HEK293 (cell line): ENCODE data around the gene MAPK9.

Source experiments
- CTCF ChIA-PET: fragments of 350-600 bp; formaldehyde crosslinking; extraction: SDS; loops from one replicate; lab custom pipeline; 2021; ENCODE audit warnings: antibody characterized with exemption; lab: Yijun Ruan, JAX
- POLR2A ChIA-PET: fragments of 300-600 bp; formaldehyde crosslinking; extraction: SDS; loops from one replicate; lab custom pipeline; 2020; ENCODE audit warnings: antibody characterized with exemption, inconsistent platforms; lab: Yijun Ruan, JAX
- H3K27ac ChIP-seq: fragments of 200-500 bp; sonication (Bioruptor generic); 2 replicates; pipeline ENCODE4 v1.5.1; 2014; ENCODE audit warnings: low read depth, low read length, control low read depth, inconsistent platforms; ENCODE audit errors: extremely low read depth
- H3K36me3 ChIP-seq, 2 experiments: fragments of 200-500 bp in 1 of 2; sonication (Bioruptor generic) in 1 of 2; 1 replicate in 1 of 2; 2 replicates in 1 of 2; pipeline ENCODE4 v1.5.1; 2014 to 2017; ENCODE audit warnings: inconsistent platforms in 2 of 2, low read length in 2 of 2; ENCODE audit not compliant: control insufficient read depth in 2 of 2, insufficient read depth in 1 of 2
- H3K4me1 ChIP-seq: fragments of 200-500 bp; sonication (Bioruptor generic); 2 replicates; pipeline ENCODE4 v1.5.1; 2014; ENCODE audit warnings: mild to moderate bottlenecking, low read length, inconsistent platforms; ENCODE audit not compliant: control insufficient read depth, insufficient read depth
- H3K4me3 ChIP-seq: 2 replicates; pipeline ENCODE4 v1.5.1; 2011; ENCODE audit warnings: low read depth, mild to moderate bottlenecking, control low read depth, low read length, moderate library complexity
- H3K9me3 ChIP-seq: fragments of 200-500 bp; sonication (Bioruptor generic); 2 replicates; pipeline ENCODE4 v1.5.1; 2014; ENCODE audit warnings: low read depth, low read length, inconsistent platforms; ENCODE audit not compliant: control insufficient read depth, insufficient read depth
- BCL11B ChIP-seq: fragments of 450-650 bp; formaldehyde crosslinking; IDR thresholded peaks from 2 replicates; pipeline ENCODE4 v1.5.1; 2016; ENCODE audit warnings: low read depth, missing biosample characterization, missing genetic modification characterization
- IKZF3 ChIP-seq: fragments of 450-650 bp; IDR thresholded peaks from 2 replicates; pipeline ENCODE4 v1.5.0; 2018; ENCODE audit warnings: missing biosample characterization, mild to moderate bottlenecking, missing genetic modification characterization, moderate library complexity
- KLF1 ChIP-seq: fragments of 450-650 bp; formaldehyde crosslinking; IDR thresholded peaks from 2 replicates; pipeline ENCODE4 v1.5.1; 2016; ENCODE audit warnings: missing biosample characterization, missing genetic modification characterization
- SALL2 ChIP-seq: fragments of 450-650 bp; formaldehyde crosslinking; IDR thresholded peaks from 2 replicates; pipeline ENCODE4 v1.5.0; 2017; ENCODE audit warnings: missing biosample characterization, mild to moderate bottlenecking, missing genetic modification characterization, borderline replicate concordance
- YY1 ChIP-seq: fragments of 450-650 bp; formaldehyde crosslinking; IDR thresholded peaks from 2 replicates; pipeline ENCODE4 v1.5.1; 2018; ENCODE audit warnings: missing biosample characterization, missing genetic modification characterization
- ZFP3 ChIP-seq: fragments of 450-650 bp; formaldehyde crosslinking; IDR thresholded peaks from 2 replicates; pipeline ENCODE4 v1.5.1; 2016; ENCODE audit warnings: low read depth, missing biosample characterization, missing genetic modification characterization
- ZNF132 ChIP-seq: fragments of 450-650 bp; formaldehyde crosslinking; IDR thresholded peaks from 2 replicates; pipeline ENCODE4 v1.5.1; 2017; ENCODE audit warnings: missing biosample characterization, missing genetic modification characterization, borderline replicate concordance
- ZNF146 ChIP-seq: fragments of 450-650 bp; formaldehyde crosslinking; IDR thresholded peaks from 2 replicates; pipeline ENCODE4 v1.5.1; 2016; ENCODE audit warnings: missing biosample characterization, missing genetic modification characterization
- ZNF169 ChIP-seq: fragments of 450-650 bp; formaldehyde crosslinking; IDR thresholded peaks from 2 replicates; pipeline ENCODE4 v1.5.1; 2016; ENCODE audit warnings: missing biosample characterization, missing genetic modification characterization
- ZNF311 ChIP-seq: fragments of 450-650 bp; formaldehyde crosslinking; IDR thresholded peaks from 2 replicates; pipeline ENCODE4 v1.5.1; 2017; ENCODE audit warnings: missing biosample characterization, missing genetic modification characterization, borderline replicate concordance
- ZNF514 ChIP-seq: fragments of 450-650 bp; formaldehyde crosslinking; IDR thresholded peaks from 2 replicates; pipeline ENCODE4 v1.5.1; 2016; ENCODE audit warnings: missing biosample characterization, missing genetic modification characterization
- ZNF561 ChIP-seq: fragments of 450-650 bp; IDR thresholded peaks from 2 replicates; pipeline ENCODE4 v1.5.1; 2018; ENCODE audit warnings: missing biosample characterization, missing genetic modification characterization, borderline replicate concordance
- ZNF660 ChIP-seq: fragments of 450-650 bp; IDR thresholded peaks from 2 replicates; pipeline ENCODE4 v1.5.1; 2018; ENCODE audit warnings: missing biosample characterization, mild to moderate bottlenecking, missing genetic modification characterization
- ZNF837 ChIP-seq: fragments of 450-650 bp; formaldehyde crosslinking; IDR thresholded peaks from 2 replicates; pipeline ENCODE4 v1.5.1; 2016; ENCODE audit warnings: missing biosample characterization, missing genetic modification characterization
- TF ChIP-seq, protein P1 (sequence below): fragments of 450-650 bp; formaldehyde crosslinking; IDR thresholded peaks from 2 replicates; pipeline ENCODE4 v1.5.1; 2016; ENCODE audit warnings: missing biosample characterization, missing genetic modification characterization
- TF ChIP-seq, protein P2 (sequence below): fragments of 450-650 bp; formaldehyde crosslinking; IDR thresholded peaks from 2 replicates; pipeline ENCODE4 v1.5.1; 2016; ENCODE audit warnings: missing biosample characterization, missing genetic modification characterization
- TF ChIP-seq, protein P3 (sequence below): fragments of 450-650 bp; formaldehyde crosslinking; IDR thresholded peaks from 2 replicates; pipeline ENCODE4 v1.5.1; 2016; ENCODE audit warnings: missing biosample characterization, missing genetic modification characterization
- TF ChIP-seq, protein P4 (sequence below): fragments of 450-650 bp; formaldehyde crosslinking; IDR thresholded peaks from 2 replicates; pipeline ENCODE4 v1.5.0; 2017; ENCODE audit warnings: missing biosample characterization, missing genetic modification characterization, borderline replicate concordance
- TF ChIP-seq, protein P5 (sequence below): fragments of 450-650 bp; formaldehyde crosslinking; IDR thresholded peaks from 2 replicates; pipeline ENCODE4 v1.5.1; 2016; ENCODE audit warnings: missing biosample characterization, missing genetic modification characterization, borderline replicate concordance

The MAPK9 gene

DNA sequence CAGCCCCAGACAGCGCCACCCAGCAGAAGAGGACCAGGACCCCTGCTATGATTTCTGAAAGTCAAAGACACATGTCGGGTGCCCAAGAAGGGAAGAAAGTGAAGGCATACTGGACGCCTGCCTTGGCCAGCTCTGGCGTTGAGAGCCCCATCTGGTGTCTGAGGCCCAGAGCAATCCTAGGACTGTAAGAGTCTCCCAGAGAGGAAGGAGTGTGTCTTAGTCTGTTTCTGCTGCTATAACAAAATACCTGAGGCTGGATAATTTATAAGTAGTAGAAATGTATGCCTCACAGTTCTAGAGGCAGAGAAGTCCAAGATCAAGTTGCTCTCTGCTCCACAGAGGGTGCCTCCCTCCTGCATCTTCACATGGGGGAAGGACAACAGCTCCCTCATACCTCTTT is 93.7 kb downstream of the MAPK9 start (continued):
- TF ChIP-seq, protein P1, sequence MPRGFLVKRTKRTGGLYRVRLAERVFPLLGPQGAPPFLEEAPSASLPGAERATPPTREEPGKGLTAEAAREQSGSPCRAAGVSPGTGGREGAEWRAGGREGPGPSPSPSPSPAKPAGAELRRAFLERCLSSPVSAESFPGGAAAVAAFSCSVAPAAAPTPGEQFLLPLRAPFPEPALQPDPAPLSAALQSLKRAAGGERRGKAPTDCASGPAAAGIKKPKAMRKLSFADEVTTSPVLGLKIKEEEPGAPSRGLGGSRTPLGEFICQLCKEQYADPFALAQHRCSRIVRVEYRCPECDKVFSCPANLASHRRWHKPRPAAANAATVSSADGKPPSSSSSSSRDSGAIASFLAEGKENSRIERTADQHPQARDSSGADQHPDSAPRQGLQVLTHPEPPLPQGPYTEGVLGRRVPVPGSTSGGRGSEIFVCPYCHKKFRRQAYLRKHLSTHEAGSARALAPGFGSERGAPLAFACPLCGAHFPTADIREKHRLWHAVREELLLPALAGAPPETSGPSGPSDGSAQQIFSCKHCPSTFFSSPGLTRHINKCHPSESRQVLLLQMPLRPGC (tag by site-specific recombination) = no peak
- TF ChIP-seq KLF1 = no peak
- no peak for TF ChIP-seq YY1 (tag by site-specific recombination)
- no peak for TF ChIP-seq ZFP3
- TF ChIP-seq SALL2 = no peak
- no peak for TF ChIP-seq IKZF3 (tag by site-specific recombination)
- no peak for TF ChIP-seq ZNF660 (tag by site-specific recombination)
- no peak for TF ChIP-seq ZNF311 (tag by site-specific recombination)
- no peak for TF ChIP-seq ZNF132 (tag by site-specific recombination)
- TF ChIP-seq ZNF837 = no peak

DNA sequence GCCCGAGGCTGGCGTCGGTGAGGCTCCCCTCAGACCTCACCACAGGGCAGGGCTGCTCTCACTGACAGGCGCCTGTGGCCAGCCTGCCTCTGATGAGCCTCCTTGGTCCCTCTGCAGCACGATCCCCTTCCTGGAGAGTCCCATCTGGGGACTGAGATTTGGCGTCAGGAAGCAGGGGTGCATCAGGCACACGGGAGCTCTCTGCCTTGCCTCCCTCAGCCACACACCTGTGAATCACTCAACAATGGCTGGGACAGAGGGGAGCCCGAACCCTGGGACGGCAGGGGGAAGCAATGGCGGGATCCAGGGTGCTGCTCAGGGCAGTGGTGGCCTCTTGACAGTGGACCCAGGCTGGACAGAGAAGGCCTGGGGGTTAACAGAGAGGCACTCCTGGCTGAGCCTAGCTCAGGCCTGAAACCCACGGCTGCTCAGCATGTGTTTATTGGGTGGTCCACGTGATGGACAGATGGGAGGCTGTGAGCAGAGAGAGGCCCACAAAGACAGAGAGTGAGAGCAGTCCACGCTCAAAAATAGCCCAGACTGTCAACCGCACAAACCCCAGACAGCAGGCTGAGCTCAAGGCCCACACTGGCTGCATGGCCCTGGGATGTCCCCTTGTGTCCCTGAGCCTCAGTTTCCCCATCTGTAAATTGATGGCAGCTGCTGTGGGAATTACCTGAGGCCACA is 94.7 kb downstream of the MAPK9 start:
- TF ChIP-seq ZNF514 (tag by site-specific recombination) = no peak
- TF ChIP-seq, protein P2, sequence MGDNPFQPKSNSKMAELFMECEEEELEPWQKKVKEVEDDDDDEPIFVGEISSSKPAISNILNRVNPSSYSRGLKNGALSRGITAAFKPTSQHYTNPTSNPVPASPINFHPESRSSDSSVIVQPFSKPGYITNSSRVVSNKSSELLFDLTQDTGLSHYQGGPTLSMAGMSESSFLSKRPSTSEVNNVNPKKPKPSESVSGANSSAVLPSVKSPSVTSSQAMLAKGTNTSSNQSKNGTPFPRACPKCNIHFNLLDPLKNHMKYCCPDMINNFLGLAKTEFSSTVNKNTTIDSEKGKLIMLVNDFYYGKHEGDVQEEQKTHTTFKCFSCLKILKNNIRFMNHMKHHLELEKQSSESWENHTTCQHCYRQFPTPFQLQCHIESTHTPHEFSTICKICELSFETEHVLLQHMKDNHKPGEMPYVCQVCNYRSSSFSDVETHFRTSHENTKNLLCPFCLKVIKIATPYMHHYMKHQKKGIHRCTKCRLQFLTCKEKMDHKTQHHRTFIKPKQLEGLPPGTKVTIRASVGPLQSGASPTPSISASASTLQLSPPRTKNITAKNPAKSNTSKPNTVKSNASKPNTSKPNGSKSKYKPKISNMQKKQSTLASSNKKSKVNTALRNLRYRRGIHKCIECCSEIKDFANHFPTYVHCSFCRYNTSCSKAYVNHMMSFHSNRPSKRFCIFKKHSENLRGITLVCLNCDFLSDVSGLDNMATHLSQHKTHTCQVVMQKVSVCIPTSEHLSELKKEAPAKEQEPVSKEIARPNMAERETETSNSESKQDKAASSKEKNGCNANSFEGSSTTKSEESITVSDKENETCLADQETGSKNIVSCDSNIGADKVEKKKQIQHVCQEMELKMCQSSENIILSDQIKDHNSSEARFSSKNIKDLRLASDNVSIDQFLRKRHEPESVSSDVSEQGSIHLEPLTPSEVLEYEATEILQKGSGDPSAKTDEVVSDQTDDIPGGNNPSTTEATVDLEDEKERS (tag by site-specific recombination) = no peak
- TF ChIP-seq ZNF169 (tag by site-specific recombination) = no peak
- TF ChIP-seq, protein P3, sequence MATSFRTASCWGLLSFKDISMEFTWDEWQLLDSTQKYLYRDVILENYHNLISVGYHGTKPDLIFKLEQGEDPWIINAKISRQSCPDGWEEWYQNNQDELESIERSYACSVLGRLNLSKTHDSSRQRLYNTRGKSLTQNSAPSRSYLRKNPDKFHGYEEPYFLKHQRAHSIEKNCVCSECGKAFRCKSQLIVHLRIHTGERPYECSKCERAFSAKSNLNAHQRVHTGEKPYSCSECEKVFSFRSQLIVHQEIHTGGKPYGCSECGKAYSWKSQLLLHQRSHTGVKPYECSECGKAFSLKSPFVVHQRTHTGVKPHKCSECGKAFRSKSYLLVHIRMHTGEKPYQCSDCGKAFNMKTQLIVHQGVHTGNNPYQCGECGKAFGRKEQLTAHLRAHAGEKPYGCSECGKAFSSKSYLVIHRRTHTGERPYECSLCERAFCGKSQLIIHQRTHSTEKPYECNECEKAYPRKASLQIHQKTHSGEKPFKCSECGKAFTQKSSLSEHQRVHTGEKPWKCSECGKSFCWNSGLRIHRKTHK (tag by site-specific recombination) = no peak
- no peak for TF ChIP-seq ZNF146 (tag by site-specific recombination)
- TF ChIP-seq, protein P4, sequence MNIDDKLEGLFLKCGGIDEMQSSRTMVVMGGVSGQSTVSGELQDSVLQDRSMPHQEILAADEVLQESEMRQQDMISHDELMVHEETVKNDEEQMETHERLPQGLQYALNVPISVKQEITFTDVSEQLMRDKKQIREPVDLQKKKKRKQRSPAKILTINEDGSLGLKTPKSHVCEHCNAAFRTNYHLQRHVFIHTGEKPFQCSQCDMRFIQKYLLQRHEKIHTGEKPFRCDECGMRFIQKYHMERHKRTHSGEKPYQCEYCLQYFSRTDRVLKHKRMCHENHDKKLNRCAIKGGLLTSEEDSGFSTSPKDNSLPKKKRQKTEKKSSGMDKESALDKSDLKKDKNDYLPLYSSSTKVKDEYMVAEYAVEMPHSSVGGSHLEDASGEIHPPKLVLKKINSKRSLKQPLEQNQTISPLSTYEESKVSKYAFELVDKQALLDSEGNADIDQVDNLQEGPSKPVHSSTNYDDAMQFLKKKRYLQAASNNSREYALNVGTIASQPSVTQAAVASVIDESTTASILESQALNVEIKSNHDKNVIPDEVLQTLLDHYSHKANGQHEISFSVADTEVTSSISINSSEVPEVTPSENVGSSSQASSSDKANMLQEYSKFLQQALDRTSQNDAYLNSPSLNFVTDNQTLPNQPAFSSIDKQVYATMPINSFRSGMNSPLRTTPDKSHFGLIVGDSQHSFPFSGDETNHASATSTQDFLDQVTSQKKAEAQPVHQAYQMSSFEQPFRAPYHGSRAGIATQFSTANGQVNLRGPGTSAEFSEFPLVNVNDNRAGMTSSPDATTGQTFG (tag by site-specific recombination) = no peak
- no peak for TF ChIP-seq BCL11B
- TF ChIP-seq, protein P5, sequence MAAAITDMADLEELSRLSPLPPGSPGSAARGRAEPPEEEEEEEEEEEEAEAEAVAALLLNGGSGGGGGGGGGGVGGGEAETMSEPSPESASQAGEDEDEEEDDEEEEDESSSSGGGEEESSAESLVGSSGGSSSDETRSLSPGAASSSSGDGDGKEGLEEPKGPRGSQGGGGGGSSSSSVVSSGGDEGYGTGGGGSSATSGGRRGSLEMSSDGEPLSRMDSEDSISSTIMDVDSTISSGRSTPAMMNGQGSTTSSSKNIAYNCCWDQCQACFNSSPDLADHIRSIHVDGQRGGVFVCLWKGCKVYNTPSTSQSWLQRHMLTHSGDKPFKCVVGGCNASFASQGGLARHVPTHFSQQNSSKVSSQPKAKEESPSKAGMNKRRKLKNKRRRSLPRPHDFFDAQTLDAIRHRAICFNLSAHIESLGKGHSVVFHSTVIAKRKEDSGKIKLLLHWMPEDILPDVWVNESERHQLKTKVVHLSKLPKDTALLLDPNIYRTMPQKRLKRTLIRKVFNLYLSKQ (tag by site-specific recombination) = no peak
- TF ChIP-seq ZNF561 (tag by site-specific recombination) = no peak
- no peak for TF ChIP-seq ZFP3
- TF ChIP-seq YY1 (tag by site-specific recombination) = no peak
- no peak overlapping the region for H3K4me3 ChIP-seq
- CTCF ChIA-PET = interaction anchor here (1.0 kb wide), 1 partner anchor 132 kb away, joined by 4 read pairs; no protein-coding TSS in a partner anchor
- no peaks in the 10 kb centered on the region for H3K36me3 ChIP-seq
- no peaks in the 10 kb centered on the region for H3K4me1 ChIP-seq
- POLR2A ChIA-PET = no interaction called here
- H3K9me3 ChIP-seq = no peaks in the 10 kb centered on the region
- H3K27ac ChIP-seq = no peak overlapping the region
